Stomach (tissue), 9 donors: ENCODE data around the gene RHOT2. TPM values are rescaled to one million over a fixed set of nuclear protein-coding genes. Genes with fewer than 3 reads are reported as not detected.

Experiments
- DNase-seq, 2 donors: peaks; one replicate each; pipeline versions ENCODE4 v3.0.0 to v3.0.0-alpha.2; 2013 to 2019
- H3K27ac ChIP-seq, 5 donors: fragments of 200-600 bp in 4 of 5; sonication (generic) in 4 of 5; one replicate each; pipeline ENCODE4 v1.5.1; 2013 to 2019; ENCODE audit warnings: mild to moderate bottlenecking in 1 of 5, moderate library complexity in 1 of 5
- H3K27me3 ChIP-seq, 3 donors: fragments of 200-600 bp; sonication (generic); one replicate each; pipeline ENCODE4 v1.5.1; 2017 to 2019; ENCODE audit warnings: mixed run types in 1 of 3
- H3K36me3 ChIP-seq, 4 donors: fragments of 200-600 bp; sonication (generic); 1 replicate in 3 of 4; 2 replicates in 1 of 4; pipeline ENCODE4 v1.5.1; 2016 to 2019
- H3K4me1 ChIP-seq, 4 donors: fragments of 200-600 bp; sonication (generic); one replicate each; pipeline ENCODE4 v1.5.1; 2016 to 2019
- H3K4me3 ChIP-seq, 4 donors: fragments of 200-600 bp; sonication (generic) in 3 of 4; one replicate each; pipeline ENCODE4 v1.5.1; 2016 to 2019; ENCODE audit warnings: mild to moderate bottlenecking in 1 of 4
- H3K9me3 ChIP-seq, 4 donors: fragments of 200-600 bp; sonication (generic); one replicate each; pipeline ENCODE4 v1.5.1; 2016 to 2019
- EP300 ChIP-seq: sonication (generic); formaldehyde crosslinking; IDR thresholded peaks from one replicate; pipeline ENCODE4 v1.6.1; 2017; ENCODE audit warnings: antibody characterized with exemption
- POLR2A ChIP-seq, 4 donors: fragments of 450-650 bp; IDR thresholded peaks; one replicate each; pipeline ENCODE4 v1.6.1; 2016; ENCODE audit warnings: antibody characterized with exemption in 4 of 4, control low read depth in 2 of 4, mild to moderate bottlenecking in 1 of 4, moderate library complexity in 1 of 4
- POLR2AphosphoS5 ChIP-seq, 3 donors: sonication (generic); formaldehyde crosslinking; IDR thresholded peaks; one replicate each; pipeline ENCODE4 v1.6.1; 2016; ENCODE audit warnings: antibody characterized with exemption in 3 of 3
- WGBS, 5 donors: extraction: QIAGEN DNeasy Blood & Tissue Kit in 3 of 5; methylation state at CpG; one replicate each; pipeline versions ENCODE4 v1.1.5 to v1.1.7; 2013 to 2018; 5-methylcytosine and 5-hydroxymethylcytosine counted together
- intact Hi-C: fragments of 100-400 bp; cut with DNase I; formaldehyde crosslinking; loops from one replicate; pipeline ENCODE4 v1.15.1; 2023; ENCODE audit warnings: low total_unique reads
- polyA plus RNA-seq, 3 donors: library from polyadenylated mRNA; stranded (reverse); fragments of 200-250 nt; gene quantifications; one replicate each; pipeline ENCODE4 v1.2.3, GENCODE V29; 2013
- total RNA-seq, 5 donors: library from RNA; depleted of rRNA; stranded (reverse); fragments of >200 nt; gene quantifications; one replicate each; pipeline versions ENCODE4 v1.1.0 to v1.2.3, GENCODE V29; 2014 to 2016
- TF ChIP-seq, protein P1 (sequence below), 7 experiments: fragments of 450-650 bp in 4 of 7; fragments of 200-600 bp in 3 of 7; sonication (generic) in 3 of 7; IDR thresholded peaks; one replicate each; pipeline ENCODE4 v1.5.1; 2016 to 2019; ENCODE audit warnings: antibody characterized with exemption in 7 of 7, control low read depth in 2 of 7, mild to moderate bottlenecking in 1 of 7
- donor health status: healthy with polysubstance abuse.
- donor health status: Bipolar disorder and iron deficiency.
- donor health status: healthy.

Gene RHOT2
- total and polyA plus RNA-seq, 8 donors = 41.5 to 574 (median 117) TPM

DNA sequence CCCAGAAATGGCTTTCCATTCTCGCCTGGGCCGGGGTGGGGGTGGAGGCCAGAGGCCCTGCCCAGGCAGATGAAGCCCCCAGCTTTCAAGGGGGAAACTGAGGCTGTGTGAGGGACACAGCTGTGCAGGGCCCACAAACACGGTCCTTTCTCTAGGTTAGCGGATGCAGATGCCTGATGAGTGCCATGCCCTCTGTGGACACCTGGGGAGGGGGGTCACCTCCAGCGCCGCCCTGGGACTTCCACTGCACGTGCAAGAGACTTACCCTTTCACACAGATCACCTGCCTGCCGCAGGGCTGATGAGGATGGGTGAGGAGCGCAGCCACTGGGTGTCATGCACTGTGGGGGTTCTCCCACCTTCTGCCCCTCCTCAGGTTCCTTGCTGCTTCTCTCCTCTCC is 50.5 kb downstream of the RHOT2 start:
- Histone ChIP-seq H3K27me3 (peaks cover 0 to 41% (median 5%) of the 10 kb centered on the region in 3 donors), H3K4me1 (peaks cover 40 to 70% (median 67%) of the 10 kb centered on the region in 4 donors), H3K4me3 (no peak overlapping the region), H3K9me3 (no peaks in the 10 kb centered on the region), H3K27ac (no peak overlapping the region), H3K36me3 (peaks cover 0 to 14% (median 0%) of the 10 kb centered on the region in 4 donors)
- WGBS, 5 donors = 79 to 87% (median 84%) methylated on average over 6 to 9 of the region's 9 CpGs
- no peak for DNase-seq
- TF ChIP-seq, protein P1, sequence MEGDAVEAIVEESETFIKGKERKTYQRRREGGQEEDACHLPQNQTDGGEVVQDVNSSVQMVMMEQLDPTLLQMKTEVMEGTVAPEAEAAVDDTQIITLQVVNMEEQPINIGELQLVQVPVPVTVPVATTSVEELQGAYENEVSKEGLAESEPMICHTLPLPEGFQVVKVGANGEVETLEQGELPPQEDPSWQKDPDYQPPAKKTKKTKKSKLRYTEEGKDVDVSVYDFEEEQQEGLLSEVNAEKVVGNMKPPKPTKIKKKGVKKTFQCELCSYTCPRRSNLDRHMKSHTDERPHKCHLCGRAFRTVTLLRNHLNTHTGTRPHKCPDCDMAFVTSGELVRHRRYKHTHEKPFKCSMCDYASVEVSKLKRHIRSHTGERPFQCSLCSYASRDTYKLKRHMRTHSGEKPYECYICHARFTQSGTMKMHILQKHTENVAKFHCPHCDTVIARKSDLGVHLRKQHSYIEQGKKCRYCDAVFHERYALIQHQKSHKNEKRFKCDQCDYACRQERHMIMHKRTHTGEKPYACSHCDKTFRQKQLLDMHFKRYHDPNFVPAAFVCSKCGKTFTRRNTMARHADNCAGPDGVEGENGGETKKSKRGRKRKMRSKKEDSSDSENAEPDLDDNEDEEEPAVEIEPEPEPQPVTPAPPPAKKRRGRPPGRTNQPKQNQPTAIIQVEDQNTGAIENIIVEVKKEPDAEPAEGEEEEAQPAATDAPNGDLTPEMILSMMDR (IDR thresholded peaks at IDR 0.05) = no peak
- TF ChIP-seq POLR2AphosphoS5 (IDR thresholded peaks at IDR 0.05) (no peak), EP300 (no peak), POLR2A (IDR thresholded peaks at IDR 0.05) (no peak)
- intact Hi-C loops = no loop called here

DNA sequence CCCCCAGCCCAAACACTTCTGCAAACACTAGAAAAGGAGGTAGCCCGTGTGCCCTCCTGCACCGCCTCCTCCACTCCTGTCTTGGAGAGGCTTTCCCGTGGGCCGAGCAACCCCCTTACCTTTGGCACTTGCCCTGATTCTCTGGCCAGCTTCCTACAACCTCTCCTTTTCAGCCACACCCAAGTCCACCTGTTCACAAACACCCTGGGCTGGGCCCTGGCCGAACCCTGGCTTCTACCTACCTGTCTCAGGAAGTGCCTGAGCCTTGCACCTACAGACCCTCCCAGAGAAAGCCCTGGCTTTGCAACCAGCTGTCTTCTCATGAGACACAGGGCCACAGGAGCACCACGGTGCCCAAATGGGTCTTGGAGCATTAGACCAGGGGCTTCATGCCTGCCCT is 51.0 kb downstream of the RHOT2 start:
- 39 to 67% (median 57%) methylated on average over 5 to 6 of the region's 6 CpGs for WGBS, 5 donors
- Histone ChIP-seq H3K9me3 (no peaks in the 10 kb centered on the region), H3K4me1 (peaks cover 40 to 70% (median 67%) of the 10 kb centered on the region in 4 donors), H3K27me3 (peaks cover 0 to 37% (median 5%) of the 10 kb centered on the region in 3 donors), H3K36me3 (peaks cover 0 to 14% (median 0%) of the 10 kb centered on the region in 4 donors), H3K27ac (no peak overlapping the region), H3K4me3 (no peak overlapping the region)
- DNase-seq = no peak
- TF ChIP-seq EP300 (no peak), POLR2A (IDR thresholded peaks at IDR 0.05) (no peak), POLR2AphosphoS5 (IDR thresholded peaks at IDR 0.05) (no peak)
- TF ChIP-seq, protein P1 (IDR thresholded peaks at IDR 0.05) = no peak
- intact Hi-C loops = no loop called here

DNA sequence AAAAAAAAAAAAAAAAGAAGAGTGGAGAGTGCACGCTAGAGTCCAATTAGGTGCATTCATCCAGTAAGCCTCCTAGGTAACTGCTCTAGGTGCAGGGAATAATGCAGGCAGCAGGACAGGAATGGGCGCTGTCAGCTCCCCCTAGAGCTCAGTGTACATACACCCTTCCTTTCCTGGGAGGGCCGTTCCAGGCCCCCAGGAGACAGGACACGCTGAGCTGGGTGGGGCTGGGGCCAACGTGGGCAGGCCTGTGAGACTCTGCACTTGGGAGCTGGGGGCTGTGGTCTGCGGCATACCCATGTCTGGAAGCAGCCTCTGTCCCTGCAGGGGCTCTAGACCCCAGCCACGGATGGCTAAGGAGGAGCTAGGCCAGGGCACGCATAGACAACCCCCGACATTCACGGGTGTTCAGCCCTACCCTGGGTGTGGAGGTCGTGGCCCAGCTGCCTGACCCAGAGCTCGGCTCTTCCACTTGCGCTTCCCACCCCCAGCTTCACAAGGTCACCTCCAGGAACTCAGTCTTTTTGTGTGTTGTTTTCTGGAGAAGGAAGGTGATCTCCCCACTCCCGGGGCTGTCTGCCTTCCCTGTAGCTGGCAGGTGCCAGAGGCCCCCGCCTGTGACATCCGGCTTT is 52.0 kb downstream of the RHOT2 start:
- Histone ChIP-seq H3K4me1 (peaks cover 35 to 63% (median 60%) of the 10 kb centered on the region in 4 donors), H3K4me3 (peak overlapping the region; percentile 63 to 88 (median 80)), H3K36me3 (peaks cover 0 to 14% (median 0%) of the 10 kb centered on the region in 4 donors), H3K27ac (peak overlapping the region; percentile 88 to 94 (median 90)), H3K27me3 (peaks cover 0 to 35% (median 0%) of the 10 kb centered on the region in 3 donors), H3K9me3 (no peaks in the 10 kb centered on the region)
- WGBS, 5 donors = 7 to 11% (median 7%) methylated on average over 14 to 16 of the region's 16 CpGs
- peak in 1 of 2 donors; percentile 49 for DNase-seq
- no peak for TF ChIP-seq POLR2A (IDR thresholded peaks at IDR 0.05)
- TF ChIP-seq POLR2AphosphoS5 (IDR thresholded peaks at IDR 0.05) = no peak
- no peak for TF ChIP-seq EP300
- TF ChIP-seq, protein P1 (IDR thresholded peaks at IDR 0.05) = no peak
- intact Hi-C loops = no loop called here

DNA sequence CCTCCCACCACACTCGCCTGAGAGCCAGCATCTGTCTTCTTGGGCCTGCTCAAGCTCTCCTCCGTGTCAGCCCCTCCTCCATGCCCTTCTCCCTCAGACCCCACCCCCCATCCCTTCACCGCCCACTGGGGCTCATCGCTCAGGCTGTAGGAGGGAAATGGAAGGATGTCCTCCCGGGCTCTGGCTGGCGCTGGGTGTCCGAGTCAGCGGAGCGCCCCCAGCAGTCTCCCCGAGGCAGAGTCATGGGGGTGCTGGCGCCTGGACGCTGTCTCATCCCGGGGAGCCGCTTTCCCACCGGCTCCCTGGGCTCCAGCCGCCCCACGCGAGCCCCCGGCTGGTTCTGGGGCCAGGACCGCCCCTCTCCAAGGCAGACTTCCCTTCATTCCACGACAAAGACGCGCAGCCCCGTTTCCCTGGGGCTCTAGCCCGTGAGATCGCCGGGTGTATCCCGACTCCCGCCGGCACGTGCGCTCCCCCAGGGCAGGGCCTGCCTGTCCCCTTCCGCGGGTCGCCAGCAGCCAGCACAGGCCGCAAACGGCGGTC is 52.6 kb downstream of the RHOT2 start:
- Histone ChIP-seq H3K27ac (peak overlapping the region; percentile 88 to 94 (median 90)), H3K4me3 (peak overlapping the region; percentile 63 to 88 (median 80)), H3K9me3 (no peaks in the 10 kb centered on the region), H3K27me3 (peaks cover 0 to 37% (median 0%) of the 10 kb centered on the region in 3 donors), H3K4me1 (peaks cover 31 to 59% (median 57%) of the 10 kb centered on the region in 4 donors), H3K36me3 (peaks cover 0 to 14% (median 0%) of the 10 kb centered on the region in 4 donors)
- 0 to 2% (median 1%) methylated on average over 7 to 38 of the region's 38 CpGs for WGBS, 5 donors
- peak in 1 of 2 donors; percentile 91 for DNase-seq
- TF ChIP-seq EP300 (no peak), POLR2AphosphoS5 (IDR thresholded peaks at IDR 0.05) (no peak), POLR2A (IDR thresholded peaks at IDR 0.05) (no peak)
- TF ChIP-seq, protein P1 (IDR thresholded peaks at IDR 0.05) = no peak
- intact Hi-C loops = no loop called here
